DMS114 treated with DMSO at 0.1 percent for 48 hours (cell line): ENCODE measurements around the gene PCDHA1.

ENCODE experiments used
- DNase-seq: peaks from one replicate; lab custom pipeline; 2025; ENCODE audit not compliant: unreplicated experiment; lab: John Stamatoyannopoulos, UW

PCDHA1 gene

DNA sequence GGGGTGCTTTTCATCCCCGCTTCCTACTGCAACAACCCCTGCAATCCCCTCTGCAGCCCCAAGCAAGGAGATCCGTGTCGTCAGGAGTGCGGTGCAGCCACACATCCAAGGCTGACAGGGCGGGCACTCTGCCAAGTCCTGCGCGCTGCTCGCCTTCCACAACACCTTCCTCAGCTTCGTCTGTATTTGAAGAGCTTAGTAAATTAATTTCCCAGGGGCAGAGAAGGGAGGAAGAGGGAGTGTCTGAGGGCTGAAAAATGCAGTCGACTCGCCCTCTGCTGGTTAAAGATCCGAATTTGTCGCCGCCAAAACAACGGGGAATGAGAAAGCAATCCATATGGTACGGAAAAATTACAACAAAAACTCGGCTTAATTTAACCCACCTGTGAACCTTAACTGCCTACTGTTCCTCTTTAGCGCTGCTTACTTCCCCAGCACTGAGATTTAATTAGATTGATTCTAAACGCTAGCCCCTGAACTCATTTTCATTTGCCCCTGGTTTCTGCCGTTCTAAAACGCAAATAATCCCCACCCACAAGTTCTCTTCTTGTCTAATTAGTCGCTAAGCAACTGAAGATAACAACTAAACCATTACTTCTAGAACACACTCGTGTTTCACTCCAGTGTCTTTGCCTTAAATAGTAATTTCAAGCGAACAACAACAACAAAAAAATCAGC lies 254.3 kb downstream of the PCDHA1 start:
- DNase-seq: peak; percentile 82

DNA sequence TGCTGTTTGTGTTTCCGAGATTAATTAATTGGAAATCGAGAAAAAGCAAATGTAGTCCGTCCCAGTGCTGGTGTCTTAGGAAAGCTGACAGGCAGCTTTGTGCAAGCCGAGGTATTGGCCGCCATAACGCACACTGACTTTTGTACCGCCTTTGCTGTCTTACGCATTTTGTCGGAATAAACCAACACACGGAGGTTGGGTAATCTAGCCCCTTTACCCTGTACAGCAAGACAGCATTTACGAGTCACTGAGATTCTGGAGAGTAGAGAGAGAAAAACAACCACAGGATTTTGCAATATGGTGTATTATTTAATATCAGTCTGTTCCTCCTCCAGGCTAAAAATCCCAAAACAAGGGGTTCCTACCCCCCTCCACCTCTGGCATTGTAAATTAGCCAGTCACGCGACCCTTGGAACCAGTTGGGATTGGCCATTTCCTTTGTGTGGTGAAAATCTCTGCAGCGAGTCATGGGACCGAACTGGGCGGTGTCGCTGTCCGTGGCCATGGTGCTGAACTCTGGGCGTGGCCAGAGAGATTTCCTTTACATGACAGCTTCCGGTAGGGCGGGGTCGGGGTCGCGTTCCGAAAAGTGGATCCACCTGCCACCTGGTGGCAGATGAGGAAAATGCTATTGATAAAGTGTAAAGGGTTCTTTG lies 255.0 kb downstream of the PCDHA1 start:
- DNase-seq: peak; percentile 94

DNA sequence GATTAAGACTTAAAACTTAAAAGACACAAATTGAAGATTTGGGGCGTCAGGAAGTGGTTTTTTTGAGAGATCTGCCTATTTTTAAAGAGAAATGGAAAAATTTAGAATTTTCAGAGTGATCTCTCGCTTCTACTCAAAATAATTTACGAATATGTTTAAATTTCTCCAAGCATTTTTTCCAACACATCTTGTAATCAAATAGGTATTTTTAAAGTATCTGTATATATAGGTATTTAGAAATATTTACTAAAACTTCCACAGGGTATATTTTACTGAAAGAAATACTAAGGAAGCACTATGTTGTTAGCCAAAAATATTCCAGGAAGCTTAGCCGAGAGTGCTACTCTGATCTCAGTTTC lies 255.5 kb downstream of the PCDHA1 start:
- DNase-seq: no peak

DNA sequence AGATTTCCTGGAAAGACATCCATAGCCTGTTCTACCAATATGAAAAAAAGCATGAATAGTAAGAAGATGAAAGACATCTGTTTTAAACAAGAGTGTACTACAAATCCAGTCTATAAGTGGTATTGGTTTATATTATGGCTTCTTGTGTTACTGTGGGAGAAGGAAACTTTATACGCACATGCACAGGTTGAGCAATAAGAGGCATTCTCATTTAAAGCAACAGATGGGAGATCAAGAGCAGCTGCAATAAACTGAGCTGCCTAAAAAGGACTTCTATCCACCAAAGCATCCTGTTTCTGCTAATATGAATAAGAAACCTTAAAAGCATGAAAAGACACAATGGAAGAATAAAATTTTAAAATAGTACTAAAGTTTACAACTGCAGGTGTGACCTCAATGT lies 256.6 kb downstream of the PCDHA1 start:
- no peak for DNase-seq

DNA sequence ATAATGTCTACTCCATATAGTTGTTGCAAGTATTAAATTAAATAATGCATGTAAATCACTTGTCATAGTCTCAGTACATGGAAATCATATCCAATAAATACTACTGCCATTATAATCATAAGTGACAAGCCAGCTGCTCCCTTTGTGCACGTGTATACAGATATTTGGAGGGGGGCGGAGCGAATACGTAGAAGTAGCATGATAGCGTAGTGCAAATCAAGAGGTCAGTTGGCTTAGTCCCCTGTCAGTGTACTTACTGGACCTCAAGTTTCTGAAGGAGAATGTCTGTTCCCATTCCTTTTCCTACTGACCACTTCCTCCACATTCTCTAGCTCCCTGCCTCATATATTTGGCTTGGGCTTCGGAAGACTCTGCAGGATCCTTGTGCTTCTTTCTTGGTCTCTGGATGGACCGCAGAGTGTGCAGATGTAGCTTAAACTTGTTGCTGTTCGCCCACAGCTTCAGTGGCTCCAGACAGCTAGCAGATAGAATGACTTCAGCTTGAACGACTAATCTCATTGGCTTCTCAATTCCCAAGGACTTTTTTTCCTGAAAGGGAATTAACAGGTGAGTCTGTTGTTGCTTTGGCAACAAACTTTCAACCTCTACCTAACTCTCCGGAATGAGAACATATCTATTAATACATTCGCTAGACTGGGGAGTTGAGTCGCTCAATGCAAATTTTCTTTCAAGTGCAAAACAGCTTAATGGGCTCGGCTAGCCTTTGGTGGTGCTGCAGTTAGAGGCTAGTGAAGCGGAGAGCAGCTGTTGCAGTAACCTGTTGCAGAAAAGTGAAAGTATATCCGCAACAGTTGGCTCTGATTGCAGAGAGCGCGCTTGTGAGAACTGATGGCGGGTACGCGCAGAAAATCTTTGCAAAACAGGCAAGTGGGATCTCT lies 264.9 kb downstream of the PCDHA1 start, which contains the start of gene PCDHB1:
TSS of gene PCDHB1 (plus strand) at position 753 of the 899 bp plus-strand sequence. CDS start at position 850, 97 bp downstream.
- no peak for DNase-seq

DNA sequence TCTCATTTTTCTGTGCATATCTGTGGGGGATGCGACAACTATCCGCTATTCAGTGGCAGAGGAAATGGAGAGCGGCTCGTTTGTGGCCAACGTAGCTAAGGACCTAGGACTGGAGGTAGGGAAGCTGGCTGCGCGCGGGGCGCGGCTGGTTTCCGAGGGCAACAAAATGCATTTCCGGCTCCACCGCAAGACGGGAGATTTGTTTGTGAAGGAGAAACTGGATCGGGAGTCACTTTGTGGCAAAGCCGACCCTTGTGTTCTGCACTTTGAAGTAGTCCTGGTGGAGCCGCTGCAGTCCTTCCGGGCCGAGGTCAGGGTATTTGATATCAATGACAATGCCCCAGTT lies 265.6 kb downstream of the PCDHA1 start:
- no peak for DNase-seq
